Body of pancreas (tissue), 4 donors: ENCODE results near the gene CMC1.

Experiments
- POLR2A ChIP-seq, 3 donors: fragments of 450-650 bp; IDR thresholded peaks; one replicate each; pipeline ENCODE4 v1.6.1; 2016; ENCODE audit warnings: antibody characterized with exemption in 3 of 3, mild to moderate bottlenecking in 2 of 3
- TF ChIP-seq, protein P1 (sequence below), 7 experiments: fragments of 450-650 bp in 4 of 7; fragments of 200-600 bp in 3 of 7; sonication (generic) in 3 of 7; IDR thresholded peaks; one replicate each; pipeline ENCODE4 v1.5.1; 2016 to 2019; ENCODE audit warnings: antibody characterized with exemption in 7 of 7

DNA sequence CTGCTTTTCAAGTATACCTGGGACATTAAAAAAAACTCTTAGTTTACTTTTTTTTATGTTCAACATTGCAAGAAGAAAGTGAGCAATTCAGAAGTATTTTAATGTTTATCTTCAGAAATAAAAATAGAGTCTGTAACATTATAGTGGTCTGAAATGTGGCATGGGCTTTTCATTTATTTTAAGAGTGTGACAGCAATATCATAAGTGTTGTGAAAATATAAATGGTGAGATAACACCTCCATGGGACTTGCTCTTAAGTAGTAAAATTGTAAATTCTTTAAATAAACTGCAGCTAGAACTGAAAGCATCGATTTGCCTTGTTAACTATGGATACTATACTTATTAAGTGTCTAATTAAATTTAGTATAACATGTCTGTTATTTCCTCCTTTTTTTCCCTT, 58.3 kb downstream of the CMC1 start:
- TF ChIP-seq, protein P1, sequence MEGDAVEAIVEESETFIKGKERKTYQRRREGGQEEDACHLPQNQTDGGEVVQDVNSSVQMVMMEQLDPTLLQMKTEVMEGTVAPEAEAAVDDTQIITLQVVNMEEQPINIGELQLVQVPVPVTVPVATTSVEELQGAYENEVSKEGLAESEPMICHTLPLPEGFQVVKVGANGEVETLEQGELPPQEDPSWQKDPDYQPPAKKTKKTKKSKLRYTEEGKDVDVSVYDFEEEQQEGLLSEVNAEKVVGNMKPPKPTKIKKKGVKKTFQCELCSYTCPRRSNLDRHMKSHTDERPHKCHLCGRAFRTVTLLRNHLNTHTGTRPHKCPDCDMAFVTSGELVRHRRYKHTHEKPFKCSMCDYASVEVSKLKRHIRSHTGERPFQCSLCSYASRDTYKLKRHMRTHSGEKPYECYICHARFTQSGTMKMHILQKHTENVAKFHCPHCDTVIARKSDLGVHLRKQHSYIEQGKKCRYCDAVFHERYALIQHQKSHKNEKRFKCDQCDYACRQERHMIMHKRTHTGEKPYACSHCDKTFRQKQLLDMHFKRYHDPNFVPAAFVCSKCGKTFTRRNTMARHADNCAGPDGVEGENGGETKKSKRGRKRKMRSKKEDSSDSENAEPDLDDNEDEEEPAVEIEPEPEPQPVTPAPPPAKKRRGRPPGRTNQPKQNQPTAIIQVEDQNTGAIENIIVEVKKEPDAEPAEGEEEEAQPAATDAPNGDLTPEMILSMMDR (IDR thresholded peaks at IDR 0.05): no peak
- no peak for TF ChIP-seq POLR2A (IDR thresholded peaks at IDR 0.05)
